Measurements from ENCODE around the gene ERFL.

DNA sequence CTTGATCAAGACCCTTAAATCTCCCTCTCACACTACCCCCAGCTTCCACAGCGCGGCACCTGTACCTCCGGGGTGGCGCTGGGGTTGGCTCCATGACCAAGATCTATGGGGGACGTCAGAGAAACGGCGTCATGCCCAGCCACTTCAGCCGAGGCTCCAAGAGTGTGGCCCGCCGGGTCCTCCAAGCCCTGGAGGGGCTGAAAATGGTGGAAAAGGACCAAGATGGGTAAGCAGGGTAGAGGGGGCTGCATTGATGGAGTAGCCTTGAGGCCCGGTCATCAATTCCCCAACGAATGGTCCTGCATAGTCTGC lies 59.3 kb downstream of the ERFL start:
- TF ChIP-seq, protein P1, sequence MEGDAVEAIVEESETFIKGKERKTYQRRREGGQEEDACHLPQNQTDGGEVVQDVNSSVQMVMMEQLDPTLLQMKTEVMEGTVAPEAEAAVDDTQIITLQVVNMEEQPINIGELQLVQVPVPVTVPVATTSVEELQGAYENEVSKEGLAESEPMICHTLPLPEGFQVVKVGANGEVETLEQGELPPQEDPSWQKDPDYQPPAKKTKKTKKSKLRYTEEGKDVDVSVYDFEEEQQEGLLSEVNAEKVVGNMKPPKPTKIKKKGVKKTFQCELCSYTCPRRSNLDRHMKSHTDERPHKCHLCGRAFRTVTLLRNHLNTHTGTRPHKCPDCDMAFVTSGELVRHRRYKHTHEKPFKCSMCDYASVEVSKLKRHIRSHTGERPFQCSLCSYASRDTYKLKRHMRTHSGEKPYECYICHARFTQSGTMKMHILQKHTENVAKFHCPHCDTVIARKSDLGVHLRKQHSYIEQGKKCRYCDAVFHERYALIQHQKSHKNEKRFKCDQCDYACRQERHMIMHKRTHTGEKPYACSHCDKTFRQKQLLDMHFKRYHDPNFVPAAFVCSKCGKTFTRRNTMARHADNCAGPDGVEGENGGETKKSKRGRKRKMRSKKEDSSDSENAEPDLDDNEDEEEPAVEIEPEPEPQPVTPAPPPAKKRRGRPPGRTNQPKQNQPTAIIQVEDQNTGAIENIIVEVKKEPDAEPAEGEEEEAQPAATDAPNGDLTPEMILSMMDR (IDR thresholded peaks at IDR 0.05): no peak
- no peak for TF ChIP-seq POLR2A (IDR thresholded peaks at IDR 0.05)

Data from prostate gland (tissue), 2 donors.